ENCODE results near the gene CLDN17. TPM values are rescaled to one million over a fixed set of nuclear protein-coding genes. Genes with fewer than 3 reads are reported as not detected.

Gene CLDN17
- total and polyA plus RNA-seq, 2 donors (not counting 1 experiment from before 2014, with no cell fraction given) = not detected

GRCh38 chr21:30168086-30168485 lies 1.5 kb upstream of the CLDN17 start:
- no peaks in the 10 kb centered on the region for H3K79me2 ChIP-seq (ENCODE audit: control insufficient read depth, insufficient read depth, low read length)
- Mint-ChIP-seq H3K4me1 (no peaks in the 10 kb centered on the region), H3K4me3 (no peak overlapping the region), H3K9me3 (ENCODE audit: insufficient read depth) (peaks cover 6% of the 10 kb centered on the region), H3K27ac (no peak overlapping the region), H3K27me3 (no peaks in the 10 kb centered on the region)
- POLR2A ChIA-PET = no interaction called here
- no peak overlapping the region for H3K4me3 ChIP-seq (ENCODE audit: control extremely low read depth in 1 of 5, extremely low read depth in 1 of 5, insufficient read depth in 1 of 5, low read depth in 2 of 5, low read length in 4 of 5)
- CTCF ChIA-PET = no interaction called here
- no peaks in the 10 kb centered on the region for H4K20me1 ChIP-seq (ENCODE audit: control insufficient read depth, insufficient read depth, low read length, poor library complexity, severe bottlenecking)
- no peaks in the 10 kb centered on the region for H3K36me3 ChIP-seq (replicated peaks in 1 of 2; ENCODE audit: control extremely low read depth in 1 of 2, control insufficient read depth in 1 of 2, extremely low read depth in 1 of 2, insufficient read depth in 2 of 2, low read length in 1 of 2)
- no peak overlapping the region for H3K27ac ChIP-seq (ENCODE audit: low read length in 2 of 2)
- ATAC-seq (ENCODE audit: low read depth) = no peak
- no peak overlapping the region for H3K9ac ChIP-seq (ENCODE audit: low read length)
- no peaks in the 10 kb centered on the region for H3K27me3 ChIP-seq (replicated peaks in 1 of 4; ENCODE audit: control extremely low read depth in 1 of 4, control insufficient read depth in 3 of 4, insufficient read depth in 4 of 4, low read length in 3 of 4)
- no peak for DNase-seq
- no peaks in the 10 kb centered on the region for H3K4me1 ChIP-seq (ENCODE audit: control insufficient read depth in 2 of 2, insufficient read depth in 2 of 2, low read length in 2 of 2)
- H2AFZ ChIP-seq (ENCODE audit: insufficient read depth, low read depth, low read length, poor library complexity, severe bottlenecking) = no peak overlapping the region
- intact Hi-C loops (cut with micrococcal nuclease) = no loop called here
- 100% methylated on average over 2 of the region's 3 CpGs for WGBS (ENCODE audit: insufficient coverage)
- peaks cover 0 to 3% (median 0%) of the 10 kb centered on the region in 3 donors for H3K9me3 ChIP-seq (ENCODE audit: control extremely low read depth in 1 of 3, control insufficient read depth in 2 of 3, insufficient read depth in 1 of 3, low read length in 2 of 3)
- TF ChIP-seq CTCF (IDR thresholded peaks at IDR 0.05) (no peak), EZH2 (IDR thresholded peaks at IDR 0.05; ENCODE audit: borderline replicate concordance, insufficient read depth, low read depth, low read length, poor library complexity, severe bottlenecking) (no peak)
- no peak overlapping the region for H3K4me2 ChIP-seq (replicated peaks; ENCODE audit: low read depth, low read length, poor library complexity, severe bottlenecking)

- Histone ChIP-seq H3K4me2 (replicated peaks; ENCODE audit: low read depth, low read length, poor library complexity, severe bottlenecking) (no peak overlapping the region), H3K9me3 (ENCODE audit: control extremely low read depth in 1 of 3, control insufficient read depth in 2 of 3, insufficient read depth in 1 of 3, low read length in 2 of 3) (peaks cover 0 to 3% (median 0%) of the 10 kb centered on the region in 3 donors), H3K4me1 (ENCODE audit: control insufficient read depth in 2 of 2, insufficient read depth in 2 of 2, low read length in 2 of 2) (no peaks in the 10 kb centered on the region), H3K36me3 (replicated peaks in 1 of 2; ENCODE audit: control extremely low read depth in 1 of 2, control insufficient read depth in 1 of 2, extremely low read depth in 1 of 2, insufficient read depth in 2 of 2, low read length in 1 of 2) (no peaks in the 10 kb centered on the region), H3K27me3 (replicated peaks in 1 of 4; ENCODE audit: control extremely low read depth in 1 of 4, control insufficient read depth in 3 of 4, insufficient read depth in 4 of 4, low read length in 3 of 4) (no peaks in the 10 kb centered on the region), H3K9ac (ENCODE audit: low read length) (no peak overlapping the region), H3K27ac (ENCODE audit: low read length in 2 of 2) (no peak overlapping the region), H3K4me3 (ENCODE audit: control extremely low read depth in 1 of 5, extremely low read depth in 1 of 5, insufficient read depth in 1 of 5, low read depth in 2 of 5, low read length in 4 of 5) (no peak overlapping the region), H3K79me2 (ENCODE audit: control insufficient read depth, insufficient read depth, low read length) (no peaks in the 10 kb centered on the region), H2AFZ (ENCODE audit: insufficient read depth, low read depth, low read length, poor library complexity, severe bottlenecking) (no peak overlapping the region), H4K20me1 (ENCODE audit: control insufficient read depth, insufficient read depth, low read length, poor library complexity, severe bottlenecking) (no peaks in the 10 kb centered on the region)
- ATAC-seq (ENCODE audit: low read depth) (no peak), DNase-seq (no peak)
- no peaks in the 10 kb centered on the region for H3K4me1 Mint-ChIP-seq
- no peak overlapping the region for H3K4me3 Mint-ChIP-seq
- no peaks in the 10 kb centered on the region for H3K27me3 Mint-ChIP-seq
- CTCF ChIA-PET = no interaction called here
- TF ChIP-seq EZH2 (IDR thresholded peaks at IDR 0.05; ENCODE audit: borderline replicate concordance, insufficient read depth, low read depth, low read length, poor library complexity, severe bottlenecking) (no peak), CTCF (IDR thresholded peaks at IDR 0.05) (no peak)
- POLR2A ChIA-PET = no interaction called here
- intact Hi-C loops (cut with micrococcal nuclease) = no loop called here
- H3K9me3 Mint-ChIP-seq (ENCODE audit: insufficient read depth) = peaks cover 3% of the 10 kb centered on the region
- WGBS (ENCODE audit: insufficient coverage) = 95% methylated on average over 9 of the region's 9 CpGs
- no peak overlapping the region for H3K27ac Mint-ChIP-seq
These were observed 434 bp downstream of the CLDN17 start for GRCh38 chr21:30166171-30166570.
